ENCODE measurements around the gene TEAD1.

DNA sequence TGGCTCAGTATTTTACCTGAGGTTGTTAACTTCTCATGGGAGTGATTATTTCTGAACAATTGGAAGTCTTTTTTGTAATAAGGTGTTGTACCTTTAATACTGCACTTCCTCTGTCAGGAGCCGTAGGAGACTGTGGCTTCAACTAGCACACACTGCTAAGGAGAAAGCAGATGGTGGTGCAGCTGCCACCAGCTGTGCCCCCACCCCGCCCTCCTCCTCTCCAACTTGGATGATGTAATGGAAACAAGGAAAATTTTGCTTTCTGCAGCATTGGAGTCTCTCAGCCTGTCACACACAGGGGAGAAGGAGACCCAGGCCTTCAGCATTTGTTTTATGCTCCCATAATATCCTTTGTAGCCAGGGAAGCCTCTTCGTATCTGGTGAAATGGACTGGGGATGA lies 91.2 kb downstream of the TEAD1 start:
- TF ChIP-seq, protein P1, sequence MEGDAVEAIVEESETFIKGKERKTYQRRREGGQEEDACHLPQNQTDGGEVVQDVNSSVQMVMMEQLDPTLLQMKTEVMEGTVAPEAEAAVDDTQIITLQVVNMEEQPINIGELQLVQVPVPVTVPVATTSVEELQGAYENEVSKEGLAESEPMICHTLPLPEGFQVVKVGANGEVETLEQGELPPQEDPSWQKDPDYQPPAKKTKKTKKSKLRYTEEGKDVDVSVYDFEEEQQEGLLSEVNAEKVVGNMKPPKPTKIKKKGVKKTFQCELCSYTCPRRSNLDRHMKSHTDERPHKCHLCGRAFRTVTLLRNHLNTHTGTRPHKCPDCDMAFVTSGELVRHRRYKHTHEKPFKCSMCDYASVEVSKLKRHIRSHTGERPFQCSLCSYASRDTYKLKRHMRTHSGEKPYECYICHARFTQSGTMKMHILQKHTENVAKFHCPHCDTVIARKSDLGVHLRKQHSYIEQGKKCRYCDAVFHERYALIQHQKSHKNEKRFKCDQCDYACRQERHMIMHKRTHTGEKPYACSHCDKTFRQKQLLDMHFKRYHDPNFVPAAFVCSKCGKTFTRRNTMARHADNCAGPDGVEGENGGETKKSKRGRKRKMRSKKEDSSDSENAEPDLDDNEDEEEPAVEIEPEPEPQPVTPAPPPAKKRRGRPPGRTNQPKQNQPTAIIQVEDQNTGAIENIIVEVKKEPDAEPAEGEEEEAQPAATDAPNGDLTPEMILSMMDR (IDR thresholded peaks at IDR 0.05; ENCODE audit: insufficient read depth, low read length), result no peak
- TF ChIP-seq POLR2AphosphoS5 (IDR thresholded peaks at IDR 0.05; ENCODE audit: low read depth) (no peak), GABPA (IDR thresholded peaks at IDR 0.05; ENCODE audit: low read depth) (no peak)
- TF ChIP-seq, protein P2, sequence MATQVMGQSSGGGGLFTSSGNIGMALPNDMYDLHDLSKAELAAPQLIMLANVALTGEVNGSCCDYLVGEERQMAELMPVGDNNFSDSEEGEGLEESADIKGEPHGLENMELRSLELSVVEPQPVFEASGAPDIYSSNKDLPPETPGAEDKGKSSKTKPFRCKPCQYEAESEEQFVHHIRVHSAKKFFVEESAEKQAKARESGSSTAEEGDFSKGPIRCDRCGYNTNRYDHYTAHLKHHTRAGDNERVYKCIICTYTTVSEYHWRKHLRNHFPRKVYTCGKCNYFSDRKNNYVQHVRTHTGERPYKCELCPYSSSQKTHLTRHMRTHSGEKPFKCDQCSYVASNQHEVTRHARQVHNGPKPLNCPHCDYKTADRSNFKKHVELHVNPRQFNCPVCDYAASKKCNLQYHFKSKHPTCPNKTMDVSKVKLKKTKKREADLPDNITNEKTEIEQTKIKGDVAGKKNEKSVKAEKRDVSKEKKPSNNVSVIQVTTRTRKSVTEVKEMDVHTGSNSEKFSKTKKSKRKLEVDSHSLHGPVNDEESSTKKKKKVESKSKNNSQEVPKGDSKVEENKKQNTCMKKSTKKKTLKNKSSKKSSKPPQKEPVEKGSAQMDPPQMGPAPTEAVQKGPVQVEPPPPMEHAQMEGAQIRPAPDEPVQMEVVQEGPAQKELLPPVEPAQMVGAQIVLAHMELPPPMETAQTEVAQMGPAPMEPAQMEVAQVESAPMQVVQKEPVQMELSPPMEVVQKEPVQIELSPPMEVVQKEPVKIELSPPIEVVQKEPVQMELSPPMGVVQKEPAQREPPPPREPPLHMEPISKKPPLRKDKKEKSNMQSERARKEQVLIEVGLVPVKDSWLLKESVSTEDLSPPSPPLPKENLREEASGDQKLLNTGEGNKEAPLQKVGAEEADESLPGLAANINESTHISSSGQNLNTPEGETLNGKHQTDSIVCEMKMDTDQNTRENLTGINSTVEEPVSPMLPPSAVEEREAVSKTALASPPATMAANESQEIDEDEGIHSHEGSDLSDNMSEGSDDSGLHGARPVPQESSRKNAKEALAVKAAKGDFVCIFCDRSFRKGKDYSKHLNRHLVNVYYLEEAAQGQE (IDR thresholded peaks at IDR 0.05; ENCODE audit: insufficient replicate concordance, low read depth), result no peak
